HG03378 (cell line): ENCODE data around the gene BBS1.

Source experiments
- ATAC-seq: cut with Tn5 transposase; IDR thresholded peaks from one replicate; pipeline ENCODE4 v1.9.1; 2021; ENCODE audit warnings: mild to moderate bottlenecking, moderate library complexity; ENCODE audit not compliant: unreplicated experiment

Gene BBS1

DNA sequence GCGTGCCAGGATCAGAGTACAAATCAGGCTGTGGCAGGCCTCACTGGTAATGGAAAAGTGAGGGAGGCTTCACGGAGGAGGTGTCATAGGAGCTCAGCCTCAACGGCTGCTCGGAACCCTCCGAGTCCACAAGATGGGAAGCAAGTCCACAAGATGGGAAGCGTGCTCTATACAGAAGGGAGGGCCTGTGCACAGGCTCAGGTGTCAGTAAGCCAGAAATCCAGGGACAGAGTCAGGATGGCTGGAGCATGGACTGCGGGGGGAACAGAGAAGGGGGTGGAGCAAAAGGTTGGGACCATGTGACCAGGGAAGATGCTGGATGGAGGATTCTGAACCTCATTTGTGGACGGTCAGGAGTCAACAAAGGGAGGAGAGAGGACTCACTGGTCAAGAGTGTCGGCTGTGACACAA lies 33.6 kb upstream of the BBS1 start:
- ATAC-seq, result no peak

DNA sequence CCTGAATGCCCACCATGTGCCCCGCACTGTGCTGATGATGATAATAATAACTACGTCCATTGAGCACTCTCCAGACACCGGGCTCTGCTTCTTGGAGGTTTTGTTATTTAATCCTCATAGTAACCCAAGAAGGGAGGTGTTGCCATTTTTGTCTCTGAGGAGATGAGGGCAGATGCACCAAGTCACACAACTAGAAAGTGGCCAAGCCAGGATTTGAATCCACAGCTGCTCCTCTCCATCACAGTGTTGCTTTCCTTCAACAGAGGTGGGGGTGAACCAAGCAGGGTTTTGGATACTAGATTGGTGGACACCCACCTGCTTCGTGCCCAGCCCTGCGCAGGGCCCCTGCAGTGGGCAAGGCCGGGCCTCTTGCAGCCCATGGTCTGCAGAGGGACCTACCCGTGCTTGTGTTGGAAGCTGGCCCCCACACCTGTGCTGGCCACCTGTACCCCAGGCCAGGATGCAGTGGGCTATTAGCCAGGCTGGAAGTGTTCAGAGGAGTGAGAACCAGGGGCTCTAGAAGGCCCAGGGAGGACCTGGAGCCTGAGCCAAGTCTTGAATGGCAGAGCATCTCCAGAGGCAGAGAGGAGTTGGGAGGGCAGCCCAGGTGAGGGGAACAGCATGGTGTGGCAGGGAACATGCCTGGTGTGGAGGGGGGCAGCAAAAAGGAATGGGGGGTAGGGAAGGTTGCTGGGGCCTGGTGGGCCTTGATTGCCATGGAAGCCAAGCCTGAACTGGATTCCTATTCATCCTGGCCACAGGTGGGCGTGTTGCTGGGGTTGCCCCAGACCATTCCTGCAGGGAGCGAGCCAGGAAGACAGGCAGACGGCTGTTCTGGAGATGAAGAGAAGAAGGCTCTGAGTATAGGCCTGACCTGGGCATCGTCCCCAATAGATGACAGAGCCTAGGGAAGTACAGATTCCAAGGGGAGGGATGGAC lies 32.9 kb upstream of the BBS1 start:
- no peak for ATAC-seq

DNA sequence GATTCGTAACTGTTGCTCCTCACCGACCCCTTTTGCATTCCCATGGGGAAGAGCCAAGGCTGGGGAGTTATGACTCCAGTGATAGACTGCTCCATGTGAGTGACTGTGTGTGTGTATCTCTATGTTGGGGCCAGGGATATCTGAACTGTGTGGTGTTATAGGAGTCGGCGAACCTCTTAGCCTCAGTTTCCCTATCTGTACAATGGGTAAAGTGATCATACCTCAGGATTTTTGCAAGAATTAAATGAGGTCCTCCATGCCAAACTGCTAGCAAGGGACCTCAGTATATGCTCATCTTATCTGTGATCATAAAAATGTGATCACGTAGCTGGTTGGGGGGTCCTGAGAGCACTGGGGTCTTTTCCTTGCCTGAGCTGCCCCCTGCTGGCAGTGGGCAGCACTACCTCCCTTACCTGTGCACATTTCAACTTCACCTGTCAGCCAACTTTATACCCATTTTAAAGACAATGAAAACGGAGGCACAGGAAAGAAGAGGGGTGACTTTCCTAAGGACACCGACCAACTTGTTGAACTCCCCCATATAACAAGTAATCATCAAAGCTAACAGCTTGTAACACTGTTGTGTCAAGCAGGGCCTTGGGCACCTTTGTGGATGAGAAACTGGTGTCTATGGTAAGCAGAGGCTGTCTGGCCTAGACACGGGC lies 31.6 kb upstream of the BBS1 start:
- no peak for ATAC-seq

- no peak for ATAC-seq
These were observed 30.9 kb upstream of the BBS1 start for GRCh38 chr11:66479394-66480116.

DNA sequence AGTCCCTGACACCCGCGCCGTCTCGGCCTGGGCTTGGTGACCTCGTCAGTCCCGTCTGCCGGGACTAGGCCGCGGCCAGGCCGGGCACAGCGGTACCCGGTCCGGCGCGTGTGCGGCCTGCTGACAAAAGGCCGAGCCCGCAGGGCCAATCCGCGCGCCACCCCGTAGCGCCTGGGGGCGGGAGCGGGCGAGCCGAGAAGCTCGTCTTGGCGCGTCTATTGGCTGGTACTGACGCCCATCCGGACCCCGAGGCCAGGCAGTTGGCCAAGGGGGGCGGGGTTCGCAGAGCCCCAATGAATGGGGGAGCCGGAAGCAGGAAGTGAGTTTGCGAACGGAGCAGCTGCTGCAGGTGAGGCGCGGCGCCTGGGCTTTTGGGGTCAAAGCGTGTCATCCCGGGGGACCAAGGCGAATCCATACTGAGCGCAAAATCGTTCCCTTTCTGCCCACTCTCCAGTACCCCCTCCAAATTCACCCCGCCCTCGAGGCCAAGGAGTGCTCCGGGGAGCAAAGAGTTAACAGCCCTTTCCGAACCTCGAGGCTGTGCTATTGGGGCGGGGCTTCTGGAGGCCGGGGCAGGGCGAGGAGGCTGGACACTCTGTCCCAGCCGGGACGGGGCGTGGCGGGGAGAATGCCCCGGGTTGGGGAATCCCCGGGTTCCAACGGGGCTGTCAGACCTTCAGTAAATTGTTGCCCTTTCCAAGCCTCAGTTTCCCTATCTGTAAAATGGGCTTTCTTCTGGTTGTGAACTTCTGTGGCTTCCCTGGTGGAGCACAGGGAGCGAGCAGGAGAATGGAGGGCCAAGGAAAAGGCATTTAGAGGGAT lies 30.1 kb upstream of the BBS1 start, which contains the start of gene DPP3:
Gene DPP3, plus strand, starts transcription at position 318 of the 822 bp plus-strand sequence. CDS start 1,767 bp downstream, outside the sequence.
- ATAC-seq, result peak; percentile 70

DNA sequence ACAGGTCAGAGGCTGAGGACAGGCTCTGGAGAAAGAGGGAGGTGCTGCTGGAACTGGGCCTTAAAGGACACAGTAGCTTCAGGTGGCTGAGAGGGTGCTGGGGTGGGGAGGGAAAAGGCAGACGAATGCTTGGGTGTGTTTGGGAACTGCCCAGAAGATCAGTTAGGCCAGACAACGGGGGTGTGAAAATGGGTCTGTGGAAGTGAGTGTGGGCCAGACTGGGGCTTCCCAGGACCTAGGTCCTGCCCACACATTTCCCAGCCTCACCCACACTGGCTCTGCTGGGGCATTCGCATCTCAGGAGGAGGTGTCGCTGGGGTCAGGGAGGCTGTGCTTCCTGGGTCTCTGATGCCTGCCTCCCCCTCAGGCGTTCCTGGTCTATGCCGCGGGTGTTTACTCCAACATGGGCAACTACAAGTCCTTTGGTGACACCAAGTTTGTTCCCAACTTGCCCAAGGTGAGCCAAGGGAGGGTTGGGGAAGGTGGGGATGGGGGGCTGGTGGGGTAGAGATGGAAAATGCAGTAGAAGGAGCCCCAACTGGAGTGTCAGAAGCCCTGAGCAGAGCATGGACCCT lies 25.5 kb upstream of the BBS1 start:
- ATAC-seq, result no peak

- ATAC-seq, result no peak
These were observed 21.5 kb upstream of the BBS1 start for GRCh38 chr11:66488957-66489356.

- no peak for ATAC-seq
These were observed 20.8 kb upstream of the BBS1 start for GRCh38 chr11:66489636-66490035.

- no peak for ATAC-seq
These were observed 19.0 kb upstream of the BBS1 start for GRCh38 chr11:66491315-66491935.

GRCh38 chr11:66492161-66492865 lies 18.1 kb upstream of the BBS1 start:
- ATAC-seq, result no peak

DNA sequence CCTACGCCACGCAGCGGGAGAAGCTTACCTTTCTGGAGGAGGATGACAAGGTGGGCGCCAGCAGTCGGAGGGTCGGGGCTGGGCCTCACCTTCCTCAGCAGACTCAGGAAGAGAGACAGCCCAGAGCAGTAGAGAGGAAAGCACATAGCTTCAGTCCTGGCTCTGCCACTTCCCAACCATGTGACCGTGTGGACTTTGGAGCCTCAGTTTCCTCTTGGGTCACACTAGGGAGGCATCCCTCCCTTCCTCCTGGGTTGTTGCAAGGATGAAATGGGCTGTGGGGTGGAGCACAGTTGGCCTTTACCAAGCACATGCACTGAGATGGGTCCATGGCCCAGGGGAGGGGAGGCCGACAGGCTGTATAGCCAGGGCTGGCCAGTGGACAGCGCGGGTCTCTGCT lies 17.3 kb upstream of the BBS1 start:
- ATAC-seq, result no peak

DNA sequence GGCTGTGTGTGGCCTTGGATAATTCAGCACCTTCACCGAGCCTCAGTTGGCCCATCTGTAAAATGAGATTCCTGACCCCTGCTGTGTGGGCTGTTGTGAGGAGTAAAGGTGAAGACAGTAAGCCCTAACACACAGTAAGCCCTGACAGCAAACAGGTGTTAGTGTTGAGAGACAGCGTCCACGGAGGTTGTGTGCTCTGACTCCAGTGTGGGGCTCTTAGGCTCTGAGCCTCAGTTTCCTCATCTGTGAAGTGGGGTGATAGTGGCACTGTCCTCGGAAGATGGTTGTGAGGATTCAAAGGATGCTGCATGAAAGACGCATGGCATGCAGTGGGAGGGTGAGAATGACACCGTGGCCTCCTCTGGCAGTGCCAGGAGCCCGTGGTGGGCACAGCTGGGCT lies 16.0 kb upstream of the BBS1 start:
- ATAC-seq, result no peak

DNA sequence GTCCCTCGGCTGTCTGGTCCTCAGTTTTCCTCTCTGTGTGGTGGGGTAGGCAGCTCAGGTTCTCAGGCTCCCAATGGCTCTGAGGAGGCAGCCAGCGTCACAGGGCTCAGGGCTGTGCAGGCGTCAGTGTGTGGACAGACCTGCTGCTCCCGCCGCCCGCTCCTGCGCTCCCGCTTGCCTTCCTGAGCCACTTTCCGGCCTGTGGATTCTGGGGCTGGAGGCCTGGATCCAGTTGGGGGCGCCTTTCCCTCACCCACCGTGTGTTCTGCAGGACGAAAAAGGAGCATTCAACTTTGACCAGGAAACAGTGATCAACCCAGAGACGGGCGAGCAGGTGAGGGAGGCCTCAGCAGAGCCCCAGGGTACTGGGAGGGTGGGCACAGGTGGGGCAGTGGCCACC lies 15.5 kb upstream of the BBS1 start:
- no peak for ATAC-seq

GRCh38 chr11:66495401-66495854 lies 15.0 kb upstream of the BBS1 start:
- no peak for ATAC-seq

DNA sequence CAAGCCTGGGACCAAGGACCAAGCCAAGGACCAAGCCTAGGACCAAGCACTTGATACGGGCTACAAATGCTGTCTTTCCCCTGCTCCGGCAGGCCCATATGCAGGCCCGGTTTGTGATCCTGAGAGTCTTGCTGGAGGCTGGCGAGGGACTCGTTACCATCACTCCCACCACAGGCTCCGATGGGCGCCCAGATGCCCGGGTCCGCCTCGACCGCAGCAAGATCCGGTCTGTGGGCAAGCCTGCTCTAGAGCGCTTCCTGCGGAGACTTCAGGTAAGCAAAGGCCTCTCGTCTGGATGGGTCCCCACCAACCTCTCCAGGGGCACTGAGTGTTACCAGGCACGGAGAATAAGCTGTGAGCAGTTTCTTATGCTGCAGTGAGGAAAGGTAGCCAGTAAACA lies 13.2 kb upstream of the BBS1 start:
- ATAC-seq, result no peak

DNA sequence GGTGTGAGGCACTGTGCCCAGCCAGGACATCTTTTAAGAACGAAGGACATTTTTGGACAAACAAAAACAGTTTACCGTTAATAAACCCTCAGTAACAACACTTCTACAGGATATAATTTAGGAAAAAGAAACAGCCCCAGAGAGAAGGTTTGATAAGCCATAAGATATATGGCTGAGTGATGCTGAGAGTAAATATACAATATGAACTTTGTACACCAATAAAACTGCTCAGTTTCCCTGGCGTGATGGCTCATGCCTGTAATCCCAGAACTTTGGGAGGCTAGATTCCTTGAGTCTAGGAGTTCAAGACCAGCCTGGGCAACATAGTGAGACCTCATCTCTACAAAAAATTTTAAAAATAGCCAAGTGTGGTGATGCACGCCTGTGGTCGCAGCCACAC lies 11.9 kb upstream of the BBS1 start:
- no peak for ATAC-seq

GRCh38 chr11:66505276-66505816 lies 5.1 kb upstream of the BBS1 start:
- no peak for ATAC-seq

DNA sequence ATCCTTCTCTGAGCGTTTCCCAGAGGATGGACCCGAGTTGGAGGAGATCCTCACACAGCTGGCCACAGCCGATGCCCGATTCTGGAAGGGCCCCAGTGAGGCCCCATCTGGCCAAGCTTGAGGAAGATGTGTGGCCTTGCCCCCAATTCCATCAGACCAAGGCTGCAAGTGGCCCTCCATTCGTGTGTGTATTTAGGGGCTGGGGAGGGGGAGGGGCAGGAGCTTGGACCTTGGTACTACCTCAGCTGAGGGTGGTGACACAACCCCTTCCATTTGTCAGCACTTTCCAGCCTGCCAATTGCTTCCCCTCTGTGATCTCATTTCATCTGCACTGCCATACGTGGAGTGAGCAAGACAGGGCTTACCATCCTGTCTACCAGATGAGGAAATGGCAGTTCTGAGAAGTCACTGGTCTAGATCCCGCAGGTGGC lies 1.3 kb upstream of the BBS1 start:
- ATAC-seq, result no peak

- ATAC-seq, result no peak
These were observed 530 bp downstream of the BBS1 start for GRCh38 chr11:66510990-66511339.
